NCI-H748 (cell line): ENCODE measurements around the gene TRMT5.
A peak's percentile ranks its signal among the peaks of the same experiment; 100 is the strongest.

Experiments used
- DNase-seq: peaks from one replicate; lab custom pipeline; 2025; ENCODE audit not compliant: unreplicated experiment; lab: John Stamatoyannopoulos, UW

TRMT5 gene

DNA sequence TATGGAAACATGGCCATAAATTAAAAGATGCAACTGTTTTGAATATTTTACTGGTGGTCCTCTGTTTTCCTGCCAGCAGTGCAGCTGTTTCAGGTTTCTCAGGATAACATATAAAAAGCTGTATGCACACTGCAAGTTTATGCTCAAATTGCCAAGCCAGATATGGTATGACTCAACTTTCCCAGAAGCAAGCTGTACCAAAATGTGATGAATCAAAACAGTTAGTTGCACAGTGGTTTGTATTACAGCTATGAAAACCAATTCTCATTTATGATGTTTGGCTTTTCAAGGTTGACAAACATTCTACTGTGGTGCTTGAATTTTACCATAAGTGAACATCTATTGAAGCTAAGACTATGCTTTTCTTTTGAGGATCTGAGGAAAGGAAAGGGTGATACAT lies 15.5 kb downstream of the TRMT5 start:
- DNase-seq: no peak

DNA sequence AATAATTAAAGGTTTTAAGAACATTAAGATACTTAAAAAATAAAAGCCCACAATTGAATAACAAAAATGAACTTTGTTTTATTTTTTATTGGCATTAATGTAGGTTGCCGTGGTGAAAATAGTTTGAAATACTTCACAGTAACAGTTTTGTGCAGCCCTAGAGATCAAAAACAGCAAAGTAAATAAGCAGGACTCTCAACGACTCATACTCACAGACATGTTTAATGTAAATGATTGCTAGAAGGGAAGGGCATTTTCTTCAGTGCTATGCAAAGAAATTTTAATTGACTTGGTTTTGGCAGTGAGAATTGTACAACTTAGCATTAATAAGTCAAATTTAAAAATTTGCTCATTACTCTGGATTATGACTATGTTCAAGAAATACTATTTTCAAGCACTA lies 16.0 kb downstream of the TRMT5 start:
- DNase-seq: no peak

DNA sequence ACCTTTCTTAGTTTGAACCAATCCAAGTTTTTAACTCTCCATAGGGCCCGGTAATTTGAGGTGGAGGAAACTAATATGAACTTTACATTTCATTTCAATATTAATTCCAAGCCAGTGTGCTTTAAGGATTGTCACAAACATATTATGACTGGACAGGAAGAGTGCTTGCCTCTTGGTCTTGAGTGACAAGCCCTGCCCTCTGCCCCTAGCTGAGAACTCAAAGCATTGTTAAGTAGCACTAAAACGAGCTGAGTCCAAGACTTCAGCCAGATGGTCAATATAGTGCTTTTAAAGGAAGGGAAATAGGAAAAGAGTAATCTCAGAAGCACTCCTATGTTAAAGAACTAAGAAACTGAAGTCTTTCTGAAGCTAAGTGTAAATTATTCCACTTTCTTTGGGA lies 17.1 kb downstream of the TRMT5 start:
- DNase-seq: no peak

DNA sequence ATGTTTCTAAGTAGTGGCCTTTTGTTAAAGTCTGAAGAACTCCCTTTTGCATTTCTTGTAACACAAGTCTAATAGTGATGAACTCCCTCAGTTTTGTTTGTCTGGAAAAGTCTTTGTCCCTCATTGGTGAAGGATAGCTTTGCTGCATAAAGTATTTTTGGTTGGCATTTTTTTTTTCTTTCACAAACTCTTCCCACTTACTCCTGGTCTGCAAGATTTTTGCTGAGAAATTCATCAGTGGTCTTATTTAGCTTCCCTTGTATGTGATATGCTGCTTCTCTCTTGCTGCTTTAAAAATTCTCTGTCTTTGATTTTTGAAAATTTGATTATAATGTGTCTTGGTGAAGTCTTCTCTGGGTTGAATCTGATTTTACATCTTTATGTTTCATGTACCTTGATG lies 22.7 kb downstream of the TRMT5 start:
- no peak for DNase-seq

DNA sequence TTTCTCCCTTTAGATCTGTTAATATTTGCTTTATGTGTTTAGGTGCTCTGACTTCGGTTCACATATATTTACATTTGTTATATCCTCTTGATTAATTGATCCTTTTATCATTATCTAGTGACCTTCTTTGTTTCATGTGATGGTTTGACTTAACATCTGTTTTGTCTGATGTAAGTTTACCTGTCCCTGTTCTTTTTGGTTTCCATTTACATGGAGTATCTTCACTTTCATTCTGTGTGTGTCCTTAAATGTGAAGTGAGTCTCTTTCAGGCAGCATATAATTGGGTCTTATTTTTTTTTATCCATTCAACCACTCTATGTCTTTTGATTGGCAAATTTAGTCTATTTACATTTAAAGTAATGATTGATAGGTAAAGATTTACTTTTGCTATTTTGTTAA lies 24.2 kb downstream of the TRMT5 start:
- DNase-seq: no peak

DNA sequence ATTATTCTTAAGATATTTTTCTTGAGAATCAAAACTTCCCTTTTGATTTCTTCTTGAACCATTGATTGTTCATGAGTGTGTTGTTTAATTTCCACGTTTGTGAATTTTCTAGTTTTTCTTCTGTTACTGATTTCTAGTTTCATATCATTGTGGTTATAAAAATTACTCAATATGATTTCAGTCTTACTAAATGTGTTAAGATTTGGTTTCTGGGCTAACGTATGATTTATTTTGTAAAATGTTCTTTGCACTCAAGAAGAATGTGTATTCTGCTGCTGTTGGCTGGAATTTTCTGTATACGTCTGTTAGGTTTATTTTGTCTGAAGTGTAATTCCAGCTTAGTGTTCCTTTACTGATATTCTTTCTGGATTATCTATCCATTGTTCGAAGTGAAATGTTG lies 24.7 kb downstream of the TRMT5 start:
- no peak for DNase-seq

DNA sequence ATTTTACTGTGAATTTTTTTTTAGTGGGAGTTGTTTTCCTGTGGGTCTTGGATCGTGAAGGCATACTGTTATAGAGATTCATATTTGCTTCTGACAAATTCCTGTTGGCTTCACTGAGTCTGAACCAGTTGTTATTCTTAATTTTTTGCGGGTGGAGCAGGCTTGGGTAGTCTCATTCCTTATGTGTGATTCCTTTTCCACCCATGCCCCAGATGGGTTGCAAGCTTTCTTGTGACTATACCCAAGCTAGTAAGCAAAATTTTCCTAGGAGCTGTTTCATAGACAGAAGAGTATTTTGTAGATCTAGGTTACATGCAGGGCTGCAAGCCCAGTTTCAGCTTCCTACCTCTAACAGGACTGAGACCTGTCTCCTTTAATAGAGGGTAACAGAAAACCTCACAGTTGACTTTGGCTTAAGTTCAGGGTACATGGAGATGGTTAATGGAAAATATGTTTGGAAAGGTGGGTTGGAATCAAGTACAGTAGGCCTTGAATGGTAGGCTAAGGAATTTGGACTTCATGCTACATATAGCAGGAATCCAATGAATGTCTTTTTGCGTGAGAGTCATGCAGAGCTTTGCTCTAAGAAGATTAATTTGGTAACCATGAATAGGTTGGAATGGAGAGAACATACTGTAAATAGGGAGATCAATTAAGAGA lies 29.0 kb downstream of the TRMT5 start:
- no peak for DNase-seq

DNA sequence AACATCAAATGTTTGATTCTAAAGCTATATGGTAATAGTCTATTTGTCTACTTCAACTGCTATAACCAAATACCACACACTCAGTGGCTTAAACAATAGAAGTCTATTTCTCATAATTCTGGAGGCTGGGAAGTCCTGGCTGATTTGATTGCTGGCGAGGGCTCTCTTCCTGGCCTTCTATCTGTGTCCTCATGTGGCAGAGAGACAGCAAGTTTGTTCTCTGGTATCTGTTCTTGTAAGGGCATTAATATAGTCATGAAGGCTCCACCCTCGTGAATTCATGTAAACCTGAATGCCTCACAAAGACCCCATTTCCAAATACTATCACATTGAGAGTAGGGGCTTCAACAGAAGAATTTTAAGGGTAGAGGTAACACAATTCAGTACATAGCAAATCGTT lies 34.1 kb downstream of the TRMT5 start:
- DNase-seq: no peak

DNA sequence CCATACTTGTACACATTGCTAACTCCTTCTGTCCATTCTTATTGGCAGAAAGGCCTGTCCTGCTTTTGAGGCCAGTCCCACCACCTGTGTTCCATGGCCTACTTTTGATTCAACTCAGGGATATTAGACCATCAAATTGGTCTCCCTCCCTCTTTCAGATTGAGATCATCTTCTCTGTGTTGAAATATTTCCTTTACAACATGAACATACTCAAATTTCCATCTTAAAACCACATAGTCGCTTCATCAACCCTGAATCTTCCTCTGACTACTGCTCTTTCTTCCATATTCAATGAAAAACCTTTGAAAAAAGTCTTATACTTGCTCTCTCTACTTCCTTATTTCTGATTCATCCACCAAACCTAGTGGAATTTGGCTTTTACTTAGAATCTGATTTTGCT lies 34.9 kb downstream of the TRMT5 start:
- DNase-seq: no peak

DNA sequence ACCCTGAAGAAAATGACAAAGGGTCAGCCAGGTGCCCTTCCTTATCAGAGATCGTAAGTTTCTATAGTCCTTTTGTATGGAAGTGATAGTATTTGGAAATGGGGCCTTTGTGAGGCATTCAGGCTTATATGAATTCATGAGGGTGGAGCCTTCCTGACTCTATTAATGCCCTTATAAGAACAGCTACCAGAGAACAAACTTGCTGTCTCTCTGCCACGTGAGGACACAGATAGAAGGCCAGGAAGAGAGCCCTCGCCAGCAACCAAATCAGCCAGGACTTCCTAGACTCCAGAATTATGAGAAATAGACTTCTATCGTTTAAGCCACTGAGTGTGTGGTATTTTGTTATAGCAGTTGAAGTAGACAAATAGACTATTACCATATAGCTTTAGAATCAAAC lies 36.7 kb downstream of the TRMT5 start:
- peak; percentile 15 for DNase-seq

DNA sequence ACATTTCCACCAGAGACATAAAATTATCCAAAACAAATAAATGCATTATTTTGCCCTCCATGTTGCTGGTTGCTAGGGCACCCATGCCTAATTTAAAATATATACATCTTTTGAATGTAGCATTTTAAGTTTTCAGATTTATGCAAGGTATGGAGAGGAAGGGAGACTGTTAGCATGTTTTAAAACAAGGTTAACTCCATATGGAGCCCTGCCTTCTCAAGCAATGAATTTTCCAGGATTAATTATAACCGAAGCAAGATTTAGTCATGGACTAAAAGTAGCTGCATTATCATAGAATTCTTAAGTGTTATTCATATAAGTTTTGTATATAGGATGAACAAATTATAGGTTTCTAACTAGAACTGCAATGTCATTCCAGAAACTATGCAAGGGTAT lies 37.2 kb downstream of the TRMT5 start:
- DNase-seq: no peak

DNA sequence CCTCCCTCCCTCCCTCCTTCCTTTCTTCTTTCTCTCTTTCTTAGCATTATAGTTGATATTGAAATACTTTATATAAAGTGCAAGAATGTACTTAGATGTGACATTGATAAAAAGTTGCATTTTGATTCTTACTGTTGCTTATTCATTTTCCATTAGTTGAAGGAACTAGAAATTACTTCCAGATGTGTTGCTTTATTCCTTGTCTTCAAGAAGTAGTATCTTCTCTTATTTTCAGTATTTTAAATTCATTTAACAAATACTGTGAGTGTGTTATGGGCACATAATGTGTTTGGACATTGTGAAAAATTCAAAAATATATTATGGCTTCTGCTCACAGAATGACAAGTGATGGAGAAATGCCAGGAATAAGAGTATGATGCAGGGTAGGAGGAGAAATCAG lies 45.6 kb downstream of the TRMT5 start:
- no peak for DNase-seq

DNA sequence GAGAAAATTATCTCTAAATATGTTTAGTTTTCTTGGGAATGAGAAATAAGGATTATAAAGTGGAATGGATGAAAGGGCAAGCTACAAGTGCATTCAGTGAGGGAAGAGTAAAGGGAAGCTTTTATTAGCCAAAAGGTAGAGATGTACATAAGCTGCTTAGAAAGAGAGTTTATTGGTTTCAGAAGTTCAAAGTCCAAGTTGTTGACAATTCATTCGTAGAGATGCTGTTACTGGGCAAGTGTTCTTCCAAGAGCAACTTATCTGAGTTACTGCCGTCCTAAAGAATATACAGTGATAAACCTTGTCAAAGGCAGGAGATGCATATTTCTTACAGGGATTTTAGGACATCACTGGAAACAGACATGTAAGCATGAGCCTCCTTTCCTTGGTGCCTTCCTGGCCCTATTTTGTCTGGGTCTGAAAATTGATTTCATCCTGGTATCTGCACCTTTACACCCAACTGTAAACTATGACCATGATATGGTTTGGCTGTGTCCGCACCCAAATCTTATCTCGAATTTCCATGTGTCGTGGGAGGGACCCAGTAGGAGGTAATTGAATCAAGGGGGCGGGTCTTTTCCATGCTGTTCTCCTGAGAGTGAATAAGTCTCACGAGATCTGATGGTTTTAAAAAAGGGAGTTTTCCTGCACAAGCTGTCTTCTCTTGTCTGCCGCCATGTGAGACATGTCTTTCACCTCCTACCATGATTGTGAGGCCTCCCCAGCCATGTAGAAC lies 46.8 kb downstream of the TRMT5 start:
- DNase-seq: no peak

DNA sequence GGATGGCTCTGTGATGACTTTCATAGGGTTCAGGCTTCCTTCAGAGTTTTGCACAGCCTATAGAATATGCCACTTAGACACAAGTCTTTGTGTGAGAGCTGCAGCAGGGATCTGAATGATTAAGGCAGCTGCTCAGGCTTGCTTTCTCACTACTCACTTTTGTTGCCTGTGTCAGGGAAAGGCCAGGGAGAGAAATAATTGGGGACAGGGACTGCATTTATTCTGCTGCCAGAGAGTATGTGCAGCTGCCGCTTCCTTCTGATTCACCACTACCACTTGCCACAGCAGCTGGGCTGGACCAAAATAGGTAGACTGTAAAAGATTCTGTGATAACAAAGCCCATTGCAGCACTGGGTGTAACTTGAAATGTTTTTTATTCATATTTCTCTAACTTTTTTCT lies 49.7 kb downstream of the TRMT5 start:
- peak; percentile 28 for DNase-seq

DNA sequence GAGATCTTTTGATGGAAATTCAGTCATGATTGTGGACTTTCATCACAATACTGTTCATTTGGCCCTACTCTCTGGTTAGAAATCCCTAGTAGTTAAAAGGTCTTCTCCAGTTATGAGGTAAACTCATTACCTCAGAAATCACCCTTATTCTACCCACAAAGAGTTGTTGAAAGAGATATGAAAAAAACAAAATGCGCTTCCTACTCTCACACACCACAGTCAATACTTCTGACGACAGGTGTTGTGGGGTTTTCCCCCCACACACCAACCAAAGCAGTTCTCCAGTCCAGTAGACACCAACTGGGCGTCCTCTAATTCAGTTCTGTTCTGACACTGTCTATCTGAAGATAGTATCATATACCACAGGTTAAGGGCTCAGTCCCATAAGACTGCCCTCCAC lies 54.9 kb downstream of the TRMT5 start:
- no peak for DNase-seq

DNA sequence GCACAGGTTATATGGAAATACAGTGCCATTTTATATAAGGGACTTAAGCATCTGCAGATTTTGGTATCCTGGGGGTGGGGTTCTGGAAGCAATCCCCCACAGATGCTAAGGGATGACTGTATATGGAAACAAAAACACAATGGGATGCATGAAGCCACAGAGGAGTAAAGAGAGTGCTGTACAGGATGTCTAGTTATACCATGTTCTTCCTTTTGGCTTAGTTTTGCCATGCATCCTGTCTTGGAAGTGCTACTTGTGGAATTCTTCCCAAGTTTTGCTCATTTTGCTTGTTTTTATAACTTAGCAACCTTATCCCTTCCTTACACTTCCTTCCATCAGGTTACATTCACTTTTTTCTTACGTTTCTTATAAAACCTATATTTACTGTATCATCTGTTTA lies 55.6 kb downstream of the TRMT5 start:
- DNase-seq: no peak

DNA sequence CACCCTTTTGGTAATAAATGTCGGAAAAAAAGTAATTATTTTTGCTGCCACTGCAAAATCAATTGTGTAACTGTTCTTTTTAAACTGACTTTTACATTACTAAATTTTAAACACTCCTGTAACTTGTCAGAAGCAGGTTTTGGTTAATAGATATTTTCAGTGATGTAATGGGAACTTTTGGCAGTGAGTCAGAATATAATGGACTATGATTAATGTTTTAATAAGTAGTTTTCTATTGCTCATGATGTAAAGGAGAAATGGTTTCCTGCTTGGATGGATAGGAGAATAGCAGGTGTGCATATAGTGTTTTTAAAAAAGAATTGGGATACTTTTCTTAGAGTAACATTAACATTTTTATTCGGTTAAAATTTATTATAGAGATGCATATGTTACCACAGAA lies 58.8 kb downstream of the TRMT5 start:
- no peak for DNase-seq
